ENCODE results near the gene ERG.

GRCh38 chr21:38358098-38358497, 140.2 kb downstream of the ERG start:
- no peak for TF ChIP-seq CTCF (IDR thresholded peaks at IDR 0.05; ENCODE audit: poor library complexity, severe bottlenecking)
- no peak for TF ChIP-seq EZH2 (IDR thresholded peaks at IDR 0.05; ENCODE audit: borderline replicate concordance, insufficient read depth, low read length, poor library complexity, severe bottlenecking)
- TF ChIP-seq EP300 (conservative IDR thresholded peaks at IDR 0.05; ENCODE audit: poor library complexity, severe bottlenecking) = no peak
